ENCODE data around the gene DENND4C.

DNA sequence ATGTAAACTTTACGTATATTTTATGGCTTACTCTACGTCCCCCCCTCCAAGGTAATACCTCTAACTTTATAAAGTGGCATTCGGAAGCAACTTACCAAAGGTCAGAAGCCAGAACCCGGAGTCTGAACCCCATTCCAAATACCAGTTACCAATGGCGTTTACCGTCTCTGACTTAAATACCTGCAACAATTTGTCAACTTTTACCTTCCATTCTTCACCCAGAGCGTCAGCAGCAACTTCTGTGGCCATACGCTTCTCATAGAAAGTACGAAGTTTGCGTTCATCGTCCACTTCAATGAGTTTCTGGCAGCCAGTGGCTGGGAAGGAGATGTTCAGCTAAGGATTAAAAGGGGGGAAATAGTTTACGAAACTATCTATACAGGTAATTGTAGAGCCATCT, 148.8 kb downstream of the DENND4C start:
- TF ChIP-seq CTCF (conservative IDR thresholded peaks at IDR 0.05 in 1 of 2, IDR thresholded peaks at IDR 0.05 in 1 of 2; ENCODE audit: low read depth in 1 of 2, low read length in 2 of 2) (no peak), EZH2 (IDR thresholded peaks at IDR 0.05; ENCODE audit: low read length, missing control alignments) (no peak)

All from fibroblast of lung (primary cell).